ENCODE data around the gene SHISA6.

DNA sequence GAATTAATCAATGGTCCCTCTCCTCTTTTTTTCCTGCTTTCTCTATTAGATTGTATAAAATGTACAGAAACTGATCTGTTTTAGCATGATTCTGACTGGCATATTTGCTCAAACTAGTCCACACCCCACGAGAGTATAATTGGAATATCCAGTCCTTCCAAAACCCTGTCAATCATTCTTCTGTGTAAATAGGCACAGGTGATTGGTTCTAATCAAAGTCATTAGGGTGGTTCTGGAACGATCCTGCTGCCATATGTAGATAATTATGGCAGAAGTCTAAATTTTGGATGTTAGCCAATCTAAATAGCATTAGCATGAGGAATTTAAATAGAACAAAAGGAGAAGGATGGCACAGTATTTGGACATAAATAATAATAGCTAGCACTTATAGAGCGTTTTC, 165.7 kb downstream of the SHISA6 start:
- TF ChIP-seq, protein P1, sequence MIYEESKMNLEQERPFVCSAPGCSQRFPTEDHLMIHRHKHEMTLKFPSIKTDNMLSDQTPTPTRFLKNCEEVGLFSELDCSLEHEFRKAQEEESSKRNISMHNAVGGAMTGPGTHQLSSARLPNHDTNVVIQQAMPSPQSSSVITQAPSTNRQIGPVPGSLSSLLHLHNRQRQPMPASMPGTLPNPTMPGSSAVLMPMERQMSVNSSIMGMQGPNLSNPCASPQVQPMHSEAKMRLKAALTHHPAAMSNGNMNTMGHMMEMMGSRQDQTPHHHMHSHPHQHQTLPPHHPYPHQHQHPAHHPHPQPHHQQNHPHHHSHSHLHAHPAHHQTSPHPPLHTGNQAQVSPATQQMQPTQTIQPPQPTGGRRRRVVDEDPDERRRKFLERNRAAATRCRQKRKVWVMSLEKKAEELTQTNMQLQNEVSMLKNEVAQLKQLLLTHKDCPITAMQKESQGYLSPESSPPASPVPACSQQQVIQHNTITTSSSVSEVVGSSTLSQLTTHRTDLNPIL (CRISPR knock-in tag; IDR thresholded peaks at IDR 0.05; ENCODE audit: low read depth) = no peak
- TF ChIP-seq ZNF8 (CRISPR knock-in tag; IDR thresholded peaks at IDR 0.05) (no peak), RARB (CRISPR knock-in tag; IDR thresholded peaks at IDR 0.05) (no peak), BACH2 (CRISPR knock-in tag; IDR thresholded peaks at IDR 0.05; ENCODE audit: borderline replicate concordance) (no peak), ZFP3 (CRISPR knock-in tag; IDR thresholded peaks at IDR 0.05) (no peak), CSRNP3 (CRISPR knock-in tag; IDR thresholded peaks at IDR 0.05) (no peak), PPARA (CRISPR knock-in tag; IDR thresholded peaks at IDR 0.05; ENCODE audit: borderline replicate concordance) (no peak), ARNTL (CRISPR knock-in tag; IDR thresholded peaks at IDR 0.05; ENCODE audit: borderline replicate concordance, low read depth) (no peak), POU6F1 (CRISPR knock-in tag; IDR thresholded peaks at IDR 0.05; ENCODE audit: borderline replicate concordance, low read depth) (no peak), ESRRG (CRISPR knock-in tag; IDR thresholded peaks at IDR 0.05) (no peak), ZC3H10 (CRISPR knock-in tag; IDR thresholded peaks at IDR 0.05) (no peak)
- TF ChIP-seq, protein P2, sequence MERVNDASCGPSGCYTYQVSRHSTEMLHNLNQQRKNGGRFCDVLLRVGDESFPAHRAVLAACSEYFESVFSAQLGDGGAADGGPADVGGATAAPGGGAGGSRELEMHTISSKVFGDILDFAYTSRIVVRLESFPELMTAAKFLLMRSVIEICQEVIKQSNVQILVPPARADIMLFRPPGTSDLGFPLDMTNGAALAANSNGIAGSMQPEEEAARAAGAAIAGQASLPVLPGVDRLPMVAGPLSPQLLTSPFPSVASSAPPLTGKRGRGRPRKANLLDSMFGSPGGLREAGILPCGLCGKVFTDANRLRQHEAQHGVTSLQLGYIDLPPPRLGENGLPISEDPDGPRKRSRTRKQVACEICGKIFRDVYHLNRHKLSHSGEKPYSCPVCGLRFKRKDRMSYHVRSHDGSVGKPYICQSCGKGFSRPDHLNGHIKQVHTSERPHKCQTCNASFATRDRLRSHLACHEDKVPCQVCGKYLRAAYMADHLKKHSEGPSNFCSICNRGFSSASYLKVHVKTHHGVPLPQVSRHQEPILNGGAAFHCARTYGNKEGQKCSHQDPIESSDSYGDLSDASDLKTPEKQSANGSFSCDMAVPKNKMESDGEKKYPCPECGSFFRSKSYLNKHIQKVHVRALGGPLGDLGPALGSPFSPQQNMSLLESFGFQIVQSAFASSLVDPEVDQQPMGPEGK (CRISPR knock-in tag; IDR thresholded peaks at IDR 0.05; ENCODE audit: borderline replicate concordance) = no peak

All from SK-N-SH treated with all-trans-retinoic acid at 6 μM for 48 hours (cell line).